WTC11 (cell line): ENCODE measurements around the gene CYP2A6. TPM values are rescaled to one million over a fixed set of nuclear protein-coding genes. Genes with fewer than 3 reads are reported as not detected.

Experiments used
- ATAC-seq: fragments of 200-7000 bp; cut with Tn5 transposase; 2 replicates; pipeline ENCODE4 v1.10.0; 2021; ENCODE audit warnings: mild to moderate bottlenecking, moderate library complexity
- CTCF ChIA-PET: fragments of 300-600 bp; sonication (Branson Sonifier 250); formaldehyde crosslinking; loops from one replicate; lab custom pipeline; 2021; ENCODE audit warnings: antibody characterized with exemption; lab: Charles Lee
- POLR2A ChIA-PET: fragments of 350-600 bp; sonication (Branson Sonifier 250); formaldehyde crosslinking; loops from one replicate; lab custom pipeline; 2021; ENCODE audit warnings: antibody characterized with exemption; lab: Charles Lee
- DNase-seq: peaks from one replicate; pipeline ENCODE4 v3.0.0; 2021; ENCODE audit warnings: low spot score
- H3K27ac Mint-ChIP-seq: 2 replicates; pipeline ENCODE4 v1.8.0; 2021; ENCODE audit warnings: mixed read lengths
- H3K27me3 Mint-ChIP-seq: 2 replicates; pipeline ENCODE4 v1.8.0; 2021; ENCODE audit warnings: low read depth, mild to moderate bottlenecking, moderate library complexity, mixed read lengths
- H3K36me3 Mint-ChIP-seq: 2 replicates; pipeline ENCODE4 v1.8.0; 2021; ENCODE audit warnings: mixed read lengths
- H3K4me1 Mint-ChIP-seq: 2 replicates; pipeline ENCODE4 v1.8.0; 2022; ENCODE audit warnings: mixed read lengths
- H3K4me3 Mint-ChIP-seq: 2 replicates; pipeline ENCODE4 v1.8.0; 2021; ENCODE audit warnings: mild to moderate bottlenecking, moderate library complexity, mixed read lengths
- H3K9me3 Mint-ChIP-seq: 2 replicates; pipeline ENCODE4 v1.8.0; 2021; ENCODE audit warnings: mixed read lengths
- ARID4B ChIP-seq: sonication (generic); formaldehyde crosslinking; IDR thresholded peaks from 2 replicates; pipeline ENCODE4 v1.8.0; 2023; ENCODE audit warnings: missing genetic modification reagents, mild to moderate bottlenecking, borderline replicate concordance
- ATF1 ChIP-seq: sonication (generic); formaldehyde crosslinking; IDR thresholded peaks from 2 replicates; pipeline ENCODE4 v1.8.1; 2023; ENCODE audit warnings: mild to moderate bottlenecking, moderate library complexity, missing genetic modification reagents
- CBFB ChIP-seq: sonication (generic); formaldehyde crosslinking; IDR thresholded peaks from 2 replicates; pipeline ENCODE4 v1.8.1; 2022; ENCODE audit warnings: mild to moderate bottlenecking, low read depth, missing genetic modification reagents
- E2F5 ChIP-seq: sonication (generic); formaldehyde crosslinking; IDR thresholded peaks from 2 replicates; pipeline ENCODE4 v1.8.1; 2022; ENCODE audit warnings: mild to moderate bottlenecking, moderate library complexity, missing genetic modification reagents
- ELF4 ChIP-seq: sonication (generic); formaldehyde crosslinking; IDR thresholded peaks from 2 replicates; pipeline ENCODE4 v1.8.1; 2022; ENCODE audit warnings: low read depth, mild to moderate bottlenecking, moderate library complexity, missing genetic modification reagents
- ESRRA ChIP-seq: sonication (generic); formaldehyde crosslinking; IDR thresholded peaks from 2 replicates; pipeline ENCODE4 v1.8.1; 2022; ENCODE audit warnings: mild to moderate bottlenecking, missing genetic modification reagents, borderline replicate concordance
- HMGXB4 ChIP-seq: sonication (generic); formaldehyde crosslinking; IDR thresholded peaks from 2 replicates; pipeline ENCODE4 v1.8.1; 2023; ENCODE audit warnings: mild to moderate bottlenecking, moderate library complexity, missing genetic modification reagents
- IRF1 ChIP-seq: sonication (generic); formaldehyde crosslinking; IDR thresholded peaks from 2 replicates; pipeline ENCODE4 v1.8.0; 2023; ENCODE audit warnings: missing genetic modification reagents
- MAX ChIP-seq: sonication (generic); formaldehyde crosslinking; IDR thresholded peaks from 2 replicates; pipeline ENCODE4 v1.8.0; 2022; ENCODE audit warnings: mild to moderate bottlenecking, missing genetic modification reagents
- MYBL2 ChIP-seq: sonication (generic); formaldehyde crosslinking; IDR thresholded peaks from 2 replicates; pipeline ENCODE4 v1.8.1; 2023; ENCODE audit warnings: mild to moderate bottlenecking, moderate library complexity, missing genetic modification reagents
- NR3C1 ChIP-seq: sonication (generic); formaldehyde crosslinking; conservative IDR thresholded peaks from 2 replicates; pipeline ENCODE4 v1.8.1; 2023; ENCODE audit warnings: low read depth, mild to moderate bottlenecking, missing genetic modification reagents
- PRDM15 ChIP-seq: sonication (generic); formaldehyde crosslinking; IDR thresholded peaks from 2 replicates; pipeline ENCODE4 v1.8.0; 2022; ENCODE audit warnings: missing genetic modification reagents
- PRRX2 ChIP-seq: fragments of 250-450 bp; sonication (Bioruptor Pico); IDR thresholded peaks from 2 replicates; pipeline ENCODE4 v1.8.0; 2021; ENCODE audit warnings: mild to moderate bottlenecking
- SMAD3 ChIP-seq: sonication (generic); formaldehyde crosslinking; IDR thresholded peaks from 2 replicates; pipeline ENCODE4 v1.8.0; 2022; ENCODE audit warnings: missing genetic modification reagents, mild to moderate bottlenecking, borderline replicate concordance
- ZNF138 ChIP-seq: sonication (generic); formaldehyde crosslinking; conservative IDR thresholded peaks from 2 replicates; pipeline ENCODE4 v1.8.1; 2022; ENCODE audit warnings: mild to moderate bottlenecking, moderate library complexity, missing genetic modification reagents
- total RNA-seq: library from RNA; stranded (reverse); gene quantifications from 3 replicates; pipeline ENCODE4 v1.2.3, GENCODE V29; 2021

CYP2A6 gene
- total RNA-seq, 1 experiment from 2014 or later, result 0.28 TPM

GRCh38 chr19:40800339-40800996 is 49.8 kb downstream of the CYP2A6 start:
- ChIA-PET CTCF (interaction anchor here (0.6 kb wide), 1 partner anchor 66 kb away, joined by 4 read pairs; no protein-coding TSS in a partner anchor), POLR2A (interaction anchor here (0.9 kb wide), 1 partner anchor 84 kb away, joined by 18 read pairs; the partner anchor contains the start of genes COQ8B and ITPKC)
- peaks cover 56% of the 10 kb centered on the region for H3K4me1 Mint-ChIP-seq
- no peaks in the 10 kb centered on the region for H3K27me3 Mint-ChIP-seq
- no peaks in the 10 kb centered on the region for H3K9me3 Mint-ChIP-seq
- H3K27ac Mint-ChIP-seq, result peak overlapping the region; percentile 87
- no peak for ATAC-seq
- H3K36me3 Mint-ChIP-seq, result peaks cover 9% of the 10 kb centered on the region
- DNase-seq, result no peak
- H3K4me3 Mint-ChIP-seq, result peak overlapping the region; percentile 84
- TF ChIP-seq ESRRA (CRISPR knock-in tag) (0 out of 2 replicates have a peak, but pooled peaks have one; percentile 26), MYBL2 (CRISPR knock-in tag) (no peak), NR3C1 (CRISPR knock-in tag) (no peak), ATF1 (CRISPR knock-in tag) (no peak), CBFB (CRISPR knock-in tag) (no peak), PRRX2 (no peak), PRDM15 (CRISPR knock-in tag) (no peak), ZNF138 (CRISPR knock-in tag) (no peak), HMGXB4 (CRISPR knock-in tag) (no peak)

GRCh38 chr19:40799558-40800338 is 50.5 kb downstream of the CYP2A6 start:
- H3K27ac Mint-ChIP-seq, result peak overlapping the region; percentile 87
- peak; percentile 0; the same call in 1 of the 2 replicates for ATAC-seq
- H3K4me1 Mint-ChIP-seq, result peaks cover 49% of the 10 kb centered on the region
- peak; percentile 62 for DNase-seq
- no peaks in the 10 kb centered on the region for H3K27me3 Mint-ChIP-seq
- POLR2A ChIA-PET, result interaction anchor here (1.0 to 3.0 kb wide), 5 partner anchors 12 to 83 kb away, joined by 3 to 48 read pairs (median 7); partner anchors contain the start of genes ACTMAP, COQ8B, ITPKC and RAB4B
- peak overlapping the region; percentile 84 for H3K4me3 Mint-ChIP-seq
- TF ChIP-seq ELF4 (CRISPR knock-in tag), result no peak
- peak; percentile 34; the same call in 1 of the 2 replicates for TF ChIP-seq IRF1
- TF ChIP-seq ARID4B (CRISPR knock-in tag), result peak; percentile 31; the same call in 1 of the 2 replicates
- TF ChIP-seq SMAD3 (CRISPR knock-in tag), result no peak
- 0 out of 2 replicates have a peak, but pooled peaks have one; percentile 22 for TF ChIP-seq MAX
- no peak for TF ChIP-seq E2F5 (CRISPR knock-in tag)
- H3K9me3 Mint-ChIP-seq, result no peaks in the 10 kb centered on the region
- H3K36me3 Mint-ChIP-seq, result peaks cover 9% of the 10 kb centered on the region
- CTCF ChIA-PET, result interaction anchor here (1.2 to 2.5 kb wide), 4 partner anchors 21 to 205 kb away, joined by 3 to 76 read pairs (median 9); partner anchors contain the start of genes ACTMAP, NUMBL and RAB4B
